Measurements from ENCODE around the gene CES3.

CES3 gene

DNA sequence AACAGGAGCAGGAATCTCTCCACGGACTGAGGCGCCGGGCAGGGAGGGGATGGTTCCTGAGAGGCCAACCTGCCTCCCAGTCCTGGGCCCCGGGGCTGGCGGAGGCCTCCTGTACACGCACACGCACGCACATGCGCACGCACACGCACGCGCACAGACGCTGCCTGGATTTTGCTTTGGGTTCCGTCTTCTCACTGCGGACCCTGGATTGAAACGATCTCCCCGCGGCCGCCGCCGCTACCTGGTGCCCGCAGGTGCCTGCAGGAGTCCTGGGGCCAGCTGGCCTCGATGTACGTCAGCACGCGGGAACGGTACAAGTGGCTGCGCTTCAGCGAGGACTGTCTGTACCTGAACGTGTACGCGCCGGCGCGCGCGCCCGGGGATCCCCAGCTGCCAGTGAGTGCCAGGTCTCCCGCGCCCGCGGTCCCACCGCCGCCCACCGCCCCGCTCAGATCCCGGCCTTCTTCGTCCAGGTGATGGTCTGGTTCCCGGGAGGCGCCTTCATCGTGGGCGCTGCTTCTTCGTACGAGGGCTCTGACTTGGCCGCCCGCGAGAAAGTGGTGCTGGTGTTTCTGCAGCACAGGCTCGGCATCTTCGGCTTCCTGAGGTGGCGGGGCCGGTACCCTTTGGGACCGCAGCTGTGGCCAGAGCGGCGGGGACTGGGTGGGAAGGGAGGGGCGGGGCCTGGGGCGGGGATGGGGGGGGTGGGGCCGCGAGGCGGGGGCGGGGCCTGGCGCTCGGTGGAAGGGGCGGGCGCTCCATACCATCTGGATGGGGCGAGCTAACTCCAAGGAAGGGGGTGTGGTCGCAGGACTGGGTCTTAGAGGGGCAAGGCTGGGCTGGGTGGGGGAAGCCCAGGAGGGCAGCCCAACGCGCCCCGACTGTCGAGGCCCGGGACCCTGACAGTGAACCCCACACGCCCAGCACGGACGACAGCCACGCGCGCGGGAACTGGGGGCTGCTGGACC is 39.6 kb downstream of the CES3 start:
- peak in 1 of 3 donors; percentile 43 for DNase-seq (ENCODE audit: low read depth in 2 of 3, low spot score in 1 of 3)

DNA sequence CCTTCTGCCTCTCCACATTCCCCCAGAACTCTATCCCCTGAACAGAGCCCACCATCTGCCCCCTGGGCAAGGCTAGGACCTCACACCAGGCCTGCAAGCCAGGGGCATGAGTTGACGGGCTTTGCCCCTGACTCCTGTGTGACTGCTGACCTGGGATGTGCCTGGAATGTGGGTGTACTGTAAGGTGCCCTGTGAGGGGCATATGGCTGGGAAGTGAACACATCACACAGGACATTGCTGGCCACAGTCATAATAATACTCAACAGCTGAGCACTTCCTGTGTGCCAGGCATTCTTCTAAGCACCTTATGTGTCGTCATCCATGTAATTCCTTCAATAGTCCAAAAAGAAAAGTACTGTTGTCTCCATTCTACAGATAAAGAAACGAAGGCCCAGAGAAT is 40.7 kb downstream of the CES3 start:
- no peak for DNase-seq (ENCODE audit: low read depth in 2 of 3, low spot score in 1 of 3)

DNA sequence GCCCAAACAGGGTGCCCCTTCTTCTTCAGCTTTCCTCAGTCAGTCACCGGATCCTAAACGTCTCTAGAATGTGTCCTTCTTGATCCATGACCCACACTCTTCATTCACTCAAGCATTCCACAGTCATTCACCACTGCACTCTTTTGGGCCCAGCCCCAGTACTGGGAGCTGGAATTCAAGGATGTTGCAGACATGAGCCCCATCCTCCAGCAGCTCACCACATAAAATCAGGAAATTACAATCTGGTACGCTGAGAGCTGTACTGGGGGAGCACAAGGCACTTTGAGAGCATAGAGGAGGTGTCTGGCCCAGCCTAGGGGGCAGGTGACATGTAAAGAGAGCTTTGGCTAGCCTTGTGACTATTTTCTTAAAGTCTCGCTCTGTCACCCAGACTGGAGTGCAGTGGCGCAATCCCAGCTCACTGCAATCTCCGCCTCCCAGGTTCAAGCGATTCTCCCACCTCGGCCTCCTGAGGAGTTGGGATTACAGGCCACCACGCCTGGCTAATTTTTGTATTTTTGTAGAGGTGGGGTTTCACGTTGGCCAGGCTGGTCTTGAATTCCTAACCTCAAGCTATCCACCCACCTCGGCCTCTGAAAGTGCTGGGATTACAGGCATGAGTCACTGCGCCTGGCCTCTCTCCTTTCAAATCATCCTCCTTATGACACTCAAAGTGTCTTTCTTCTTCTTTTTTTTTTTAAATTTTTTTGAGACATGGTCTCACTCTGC is 46.0 kb downstream of the CES3 start:
- DNase-seq (ENCODE audit: low read depth in 2 of 3, low spot score in 1 of 3) = no peak

DNA sequence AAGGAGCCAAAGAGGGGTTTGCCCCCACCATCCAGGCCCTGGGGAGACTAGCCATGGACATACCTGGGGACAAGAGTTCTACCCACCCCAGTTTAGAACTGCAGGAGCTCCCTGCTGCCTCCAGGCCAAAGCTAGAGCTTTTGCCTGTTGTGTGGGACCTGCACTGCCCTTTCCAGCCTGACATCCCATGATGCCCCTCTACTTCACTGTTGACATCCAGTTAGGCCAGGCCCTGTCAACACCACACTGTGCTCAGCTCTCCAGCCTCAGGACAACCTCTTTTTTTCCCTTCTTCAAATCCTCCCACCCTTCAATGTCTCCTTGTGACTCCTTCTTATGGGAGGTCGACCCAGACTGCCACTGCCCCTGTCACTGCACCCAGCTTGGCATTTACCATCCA is 48.1 kb downstream of the CES3 start:
- DNase-seq (ENCODE audit: low read depth in 2 of 3, low spot score in 1 of 3) = no peak

DNA sequence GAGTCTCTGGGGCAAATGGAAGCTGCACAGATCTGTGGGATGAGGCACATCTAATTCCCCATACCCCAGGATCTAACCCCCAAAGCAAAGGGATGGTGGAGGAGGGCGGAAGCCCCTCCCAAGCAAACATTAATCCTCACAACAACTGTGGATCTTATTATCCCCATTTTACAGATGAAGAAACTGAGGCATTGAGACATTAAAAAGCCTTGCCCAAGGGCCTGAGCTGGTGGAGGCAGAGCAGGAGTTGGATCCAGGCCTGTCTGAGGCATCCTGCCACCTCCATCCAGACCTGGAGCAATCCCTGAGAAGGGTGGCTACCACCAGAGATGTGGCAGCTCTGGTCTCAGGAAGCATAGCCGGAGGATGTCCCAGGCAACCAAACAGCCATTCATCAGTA is 50.2 kb downstream of the CES3 start:
- no peak for DNase-seq (ENCODE audit: low read depth in 2 of 3, low spot score in 1 of 3)

DNA sequence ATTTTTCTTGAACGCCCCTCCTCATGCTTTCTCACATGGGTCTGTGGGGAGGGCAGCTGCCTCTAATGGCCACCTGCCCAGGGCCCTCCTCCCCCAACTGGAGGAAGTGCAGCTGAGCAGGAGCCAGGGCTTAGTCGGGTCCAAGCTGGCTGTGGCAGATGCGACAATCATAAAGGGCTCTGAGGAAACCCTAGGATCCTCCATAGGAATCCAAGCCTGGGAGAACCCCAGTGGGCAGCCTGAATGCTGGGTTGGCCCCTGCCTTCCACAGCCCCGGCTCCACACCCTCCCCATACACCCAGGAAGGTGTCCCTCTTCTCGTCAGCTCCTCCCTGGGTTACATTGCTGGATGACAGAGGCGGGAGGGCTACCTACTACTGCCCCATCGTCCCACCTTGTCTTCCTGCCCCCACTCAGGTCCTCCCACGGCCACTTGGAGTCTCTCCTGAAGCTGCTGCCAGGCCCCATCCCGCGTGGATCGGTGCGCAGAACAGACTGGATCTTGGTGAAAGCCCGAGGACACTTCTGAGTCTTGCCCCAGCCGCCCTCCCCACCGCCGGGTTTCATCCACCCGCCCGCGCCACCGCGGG is 52.3 kb downstream of the CES3 start:
- no peak for DNase-seq (ENCODE audit: low read depth in 2 of 3, low spot score in 1 of 3)

DNA sequence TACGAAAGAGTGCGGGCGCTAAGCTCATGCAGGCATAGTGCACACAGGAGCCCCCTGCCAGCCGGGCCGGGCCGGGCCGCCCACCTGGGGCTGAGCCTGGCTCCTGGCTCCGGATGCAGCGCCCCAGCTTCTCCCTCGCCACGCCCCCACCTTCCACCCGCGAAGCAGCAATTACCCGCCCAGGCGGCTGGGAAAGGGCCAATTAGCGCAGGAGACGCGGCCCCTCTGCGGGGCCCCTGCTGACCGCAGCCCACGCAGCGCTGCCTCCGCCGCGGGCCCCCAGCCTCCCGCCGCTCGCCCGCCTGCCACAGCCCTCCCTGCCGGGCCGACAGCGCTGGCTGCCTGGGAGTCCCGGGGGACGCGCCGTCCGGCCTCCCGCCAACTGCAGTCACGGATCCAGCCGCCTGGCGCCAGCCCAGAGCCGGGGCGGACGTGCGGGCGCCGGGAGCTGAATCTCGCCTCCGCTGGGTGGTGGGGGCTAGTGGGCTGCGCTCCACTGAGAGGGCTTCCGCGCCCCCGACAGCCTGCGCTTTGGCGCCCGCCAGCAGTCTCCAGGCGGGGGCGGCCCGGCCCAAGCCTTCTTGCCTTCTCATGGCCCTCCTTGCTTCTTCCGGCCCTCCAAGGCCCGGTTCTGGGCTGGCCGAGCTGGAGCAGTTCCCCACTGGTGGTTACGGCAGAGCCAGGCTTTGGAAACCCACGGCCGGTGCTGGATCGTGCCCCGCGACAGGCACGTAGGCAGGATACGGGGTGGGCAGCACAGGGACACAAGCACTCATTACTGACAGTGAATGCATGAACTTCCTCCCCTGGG is 53.0 kb downstream of the CES3 start:
- peak; percentile 73 to 79 (median 74) for DNase-seq (ENCODE audit: low read depth in 2 of 3, low spot score in 1 of 3)

DNA sequence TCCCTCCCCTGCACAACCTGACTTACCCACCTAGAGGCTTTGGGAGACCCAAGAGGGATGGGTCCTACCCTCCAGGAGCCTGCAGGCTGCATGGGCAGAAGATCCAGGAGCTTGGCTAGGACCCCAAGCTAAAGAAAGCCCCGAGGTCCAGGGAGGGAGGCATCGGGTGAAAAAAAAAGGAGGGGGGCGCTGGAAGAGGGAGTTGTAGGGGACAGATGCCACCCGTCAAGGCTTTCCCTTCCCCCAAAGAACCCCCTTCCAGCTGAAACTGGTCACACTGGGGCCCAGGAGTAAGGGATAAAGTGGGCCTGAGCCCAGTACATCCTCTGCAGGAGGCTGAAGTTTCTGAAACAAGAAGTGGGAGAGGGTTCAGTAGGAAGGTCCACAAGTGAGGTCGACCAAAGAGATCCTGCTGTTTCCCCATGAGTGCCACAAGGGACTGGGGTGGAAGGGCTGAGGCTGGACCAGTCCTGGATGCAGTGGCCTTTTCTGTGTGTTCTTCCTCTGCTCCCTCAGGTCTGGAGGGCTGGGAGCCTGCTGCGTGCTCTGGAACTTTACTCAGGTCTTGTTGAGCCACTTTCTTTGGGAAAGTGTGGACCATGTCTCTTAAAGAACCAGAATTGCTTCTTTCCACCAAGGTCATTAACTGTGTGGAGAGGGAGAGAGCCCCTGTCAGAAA is 53.7 kb downstream of the CES3 start:
- DNase-seq (ENCODE audit: low read depth in 2 of 3, low spot score in 1 of 3) = no peak

DNA sequence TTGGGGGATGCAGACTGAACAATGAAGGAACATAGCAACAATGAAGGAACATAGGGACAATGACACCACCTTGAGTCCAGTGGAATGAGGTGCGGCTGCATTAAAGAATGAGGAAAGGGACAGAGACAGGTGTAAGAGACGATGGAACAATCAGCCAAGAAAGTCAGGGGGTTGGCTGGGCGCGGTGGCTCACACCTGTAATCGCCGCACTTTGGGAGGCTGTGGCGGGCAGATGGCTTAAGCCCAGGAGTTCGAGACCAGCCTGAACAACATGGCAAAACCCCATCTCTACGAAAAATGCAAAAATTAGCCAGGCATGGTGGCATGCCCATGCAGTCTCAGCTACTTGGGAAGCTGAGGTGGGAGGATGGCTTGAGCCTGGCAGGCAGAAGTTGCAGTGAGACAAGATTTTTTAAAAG is 54.3 kb downstream of the CES3 start:
- no peak for DNase-seq (ENCODE audit: low read depth in 2 of 3, low spot score in 1 of 3)

DNA sequence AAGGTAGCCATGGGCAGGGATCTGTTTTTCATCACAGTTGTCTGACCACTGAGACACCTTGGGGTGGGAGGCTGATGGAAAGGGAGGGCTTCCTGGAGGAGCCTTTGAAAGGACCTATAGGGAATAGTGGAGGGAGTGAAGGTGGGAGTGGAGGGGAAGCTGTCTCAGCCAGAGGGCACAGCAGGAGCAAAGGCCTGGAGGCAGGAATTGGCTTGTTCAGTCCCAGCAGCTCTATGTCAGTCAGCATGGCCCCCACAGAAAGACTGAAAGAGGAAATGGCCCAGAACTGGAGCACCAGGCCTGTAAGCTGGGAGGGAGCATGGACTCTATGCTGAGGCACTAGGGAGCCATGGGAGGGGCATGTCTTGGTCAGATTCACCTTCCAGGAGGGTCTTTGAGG is 55.1 kb downstream of the CES3 start:
- DNase-seq (ENCODE audit: low read depth in 2 of 3, low spot score in 1 of 3) = no peak

DNA sequence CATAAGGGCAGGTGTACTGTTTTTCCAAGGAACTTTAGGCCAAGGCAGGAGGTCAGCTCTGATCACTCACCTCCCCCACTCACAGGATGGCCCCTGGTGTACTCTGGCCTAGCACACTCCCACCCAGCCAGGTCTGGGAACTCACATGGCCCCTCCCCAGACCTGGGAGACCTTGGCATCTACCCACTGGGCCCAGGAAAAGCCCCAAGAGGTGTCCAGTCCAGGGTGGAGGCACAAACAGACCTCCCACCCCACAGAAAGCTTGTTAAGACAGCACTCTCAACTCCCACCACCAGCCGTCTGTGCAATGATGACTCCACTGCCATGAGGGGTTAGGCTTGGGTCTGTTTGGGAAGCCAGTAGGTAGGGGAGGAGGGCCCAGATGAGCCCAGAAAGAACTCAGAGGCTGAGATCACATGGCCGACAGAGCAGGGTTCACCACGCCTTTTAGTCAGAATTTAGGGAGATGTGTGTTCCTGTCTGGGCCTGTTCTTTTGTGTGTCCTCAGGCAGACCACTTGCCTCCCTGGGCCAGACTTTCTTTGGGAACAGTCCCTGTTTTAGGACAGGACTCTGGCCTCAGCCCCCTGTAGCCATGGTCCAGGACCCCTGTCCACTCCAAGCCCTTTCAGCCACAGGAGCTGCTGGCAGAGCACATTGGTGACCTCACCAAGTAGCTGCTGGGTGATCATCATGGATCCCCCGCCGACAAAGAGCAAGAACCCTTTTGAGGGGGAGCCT is 55.8 kb downstream of the CES3 start:
- DNase-seq (ENCODE audit: low read depth in 2 of 3, low spot score in 1 of 3) = no peak

DNA sequence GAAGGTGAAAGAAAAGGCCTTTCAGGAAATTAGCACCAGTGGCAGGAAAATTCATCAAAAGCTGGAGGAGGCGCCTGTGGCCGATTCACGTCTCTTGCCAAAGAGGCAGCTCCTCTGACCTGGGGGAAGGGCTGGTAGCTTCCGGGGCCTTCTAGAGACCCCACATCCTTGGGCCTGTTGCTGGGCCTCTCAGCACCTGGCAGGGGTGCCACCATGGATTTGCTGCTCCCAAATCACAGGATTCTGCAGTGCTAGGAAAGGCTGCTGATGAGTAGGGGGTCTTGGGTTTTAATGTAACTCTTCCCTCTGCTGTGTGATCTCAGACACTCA is 56.3 kb downstream of the CES3 start:
- no peak for DNase-seq (ENCODE audit: low read depth in 2 of 3, low spot score in 1 of 3)

DNA sequence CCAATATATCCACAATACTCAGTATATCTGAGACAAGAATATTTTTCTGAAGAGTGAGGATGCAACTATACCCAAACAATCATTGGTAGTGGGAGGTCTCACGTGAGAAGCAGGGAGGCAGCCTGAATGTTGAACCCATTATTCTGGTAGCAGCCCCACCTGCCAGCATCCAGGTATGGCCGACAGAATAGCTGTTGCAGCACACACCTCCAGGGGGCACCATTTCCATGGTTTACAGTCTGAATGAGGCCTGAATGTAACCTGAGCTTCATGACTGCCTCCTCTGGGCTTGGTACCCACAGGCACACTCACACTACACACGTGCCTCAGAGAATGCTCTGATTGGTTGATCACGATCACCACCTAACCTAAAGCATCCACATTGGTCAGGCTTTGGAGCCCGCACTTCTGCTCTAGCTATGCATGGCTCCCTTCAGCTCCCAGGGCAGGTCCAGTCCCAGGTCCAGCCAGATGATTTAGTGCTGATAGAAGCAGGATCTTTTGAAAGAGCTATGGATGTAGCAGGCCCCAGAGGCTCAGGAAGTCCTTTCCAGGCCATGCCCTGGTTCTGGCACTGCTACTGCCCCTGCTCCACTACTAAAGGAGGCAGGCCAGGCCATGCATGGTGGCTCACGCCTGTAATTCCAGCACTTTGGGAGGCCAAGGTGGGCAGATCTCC is 56.9 kb downstream of the CES3 start:
- DNase-seq (ENCODE audit: low read depth in 2 of 3, low spot score in 1 of 3) = peak; percentile 85 to 95 (median 85)

DNA sequence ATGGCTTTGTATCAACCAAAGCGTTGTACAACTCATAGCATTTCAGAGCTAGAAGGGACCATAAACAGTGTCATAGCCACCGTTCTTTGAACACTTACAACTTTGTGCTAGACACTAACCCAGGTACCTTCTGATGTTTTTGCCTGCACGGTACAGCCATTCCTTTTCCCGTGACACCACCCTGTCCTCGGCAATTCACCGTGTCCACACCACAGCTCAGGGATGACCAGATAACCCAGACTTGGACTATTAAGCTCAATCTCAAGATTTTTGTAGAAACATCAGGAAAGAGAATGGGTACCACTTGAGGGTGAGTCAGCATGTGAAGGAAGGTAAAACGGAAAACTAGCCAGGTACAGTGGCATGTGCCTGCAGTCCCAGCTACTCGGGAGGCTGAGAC is 58.1 kb downstream of the CES3 start:
- DNase-seq (ENCODE audit: low read depth in 2 of 3, low spot score in 1 of 3) = no peak

DNA sequence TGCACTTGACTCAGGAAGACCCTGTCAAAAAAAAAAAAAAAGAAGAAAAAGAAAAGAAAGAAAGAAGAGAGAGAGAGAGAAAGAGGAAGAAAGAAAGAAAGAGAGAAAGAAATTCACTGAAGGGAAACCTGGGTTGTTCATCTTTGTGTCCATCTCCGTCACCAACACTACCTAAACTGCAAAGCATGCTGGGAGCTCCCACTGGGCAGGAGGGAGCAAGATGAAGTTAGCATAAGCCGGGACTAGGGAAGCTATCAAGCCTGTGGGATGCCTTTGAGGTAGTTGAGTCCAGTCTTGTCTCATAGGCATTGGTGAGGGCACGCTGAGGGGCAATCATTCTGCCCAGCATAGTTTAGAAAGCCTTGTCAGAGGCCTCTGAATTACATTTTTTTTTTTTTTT is 60.3 kb downstream of the CES3 start:
- DNase-seq (ENCODE audit: low read depth in 2 of 3, low spot score in 1 of 3) = no peak

DNA sequence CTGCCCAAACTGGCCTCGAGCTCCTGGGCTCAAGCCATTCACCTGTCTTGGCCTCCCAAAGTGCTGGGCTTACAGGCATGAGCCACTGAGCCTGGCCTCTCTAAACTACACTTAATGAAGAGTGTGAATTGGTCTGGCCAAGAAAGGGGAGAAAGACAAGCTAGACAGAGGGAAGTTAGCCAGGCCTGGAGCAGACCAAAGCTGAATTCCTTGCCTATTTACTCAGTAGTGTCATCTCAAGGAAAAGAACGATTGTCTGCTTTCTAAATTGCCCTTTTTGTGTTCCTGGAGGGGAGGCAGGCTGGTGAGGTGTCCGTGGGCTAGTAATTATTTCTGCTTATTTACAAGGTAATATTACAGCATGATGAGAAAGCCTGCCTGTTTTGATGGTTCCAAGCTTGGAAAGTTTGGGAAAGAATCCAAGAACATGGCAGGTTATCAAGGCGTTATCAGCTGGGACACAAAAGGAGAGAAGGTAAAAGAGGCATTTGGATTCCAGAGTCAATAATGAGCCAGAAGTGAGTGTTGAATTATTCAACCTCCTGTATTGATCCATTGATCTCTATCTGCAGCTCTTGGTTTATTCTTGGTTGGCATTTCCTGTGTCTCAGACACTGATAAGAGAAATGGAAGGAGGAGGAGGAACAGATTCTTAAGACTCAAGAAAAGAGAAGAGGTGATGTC is 61.6 kb downstream of the CES3 start:
- no peak for DNase-seq (ENCODE audit: low read depth in 2 of 3, low spot score in 1 of 3)

DNA sequence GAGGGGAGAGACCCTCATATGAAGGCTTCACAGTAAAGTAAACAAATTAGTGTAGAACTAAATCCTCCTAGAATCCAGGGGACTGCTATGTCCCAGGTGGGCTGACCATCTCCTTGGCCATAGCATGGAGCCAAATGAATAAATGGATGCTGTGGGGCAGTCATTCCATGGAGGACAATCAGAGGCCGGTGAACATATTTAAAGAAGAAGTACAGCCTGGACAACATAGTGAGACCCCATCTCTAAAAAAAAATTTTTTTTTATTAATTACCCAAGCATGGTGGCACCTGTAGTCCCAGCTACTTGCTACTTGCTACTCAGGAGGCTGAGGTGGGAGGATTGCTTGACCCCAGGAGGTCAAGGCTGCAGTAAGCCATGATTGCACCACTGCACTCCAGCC is 62.6 kb downstream of the CES3 start:
- no peak for DNase-seq (ENCODE audit: low read depth in 2 of 3, low spot score in 1 of 3)
